Suprapubic skin (tissue), 4 donors: ENCODE data around the gene AP4M1. TPM values are rescaled to one million over a fixed set of nuclear protein-coding genes. Genes with fewer than 3 reads are reported as not detected.

Experiments used
- DNase-seq, 2 donors: peaks; one replicate each; pipeline ENCODE4 v3.0.0-alpha.2; 2019; ENCODE audit warnings: low spot score in 2 of 2
- H3K27ac ChIP-seq: fragments of 200-600 bp; sonication (generic); one replicate; pipeline ENCODE4 v1.5.1; 2019
- H3K27me3 ChIP-seq: fragments of 200-600 bp; sonication (generic); one replicate; pipeline ENCODE4 v1.5.1; 2019
- H3K36me3 ChIP-seq: fragments of 200-600 bp; sonication (generic); one replicate; pipeline ENCODE4 v1.5.1; 2019
- H3K4me1 ChIP-seq: fragments of 200-600 bp; sonication (generic); one replicate; pipeline ENCODE4 v1.5.1; 2019
- H3K4me3 ChIP-seq: fragments of 200-600 bp; sonication (generic); one replicate; pipeline ENCODE4 v1.5.1; 2019; ENCODE audit warnings: mild to moderate bottlenecking
- H3K9me3 ChIP-seq: fragments of 200-600 bp; sonication (generic); one replicate; pipeline ENCODE4 v1.5.1; 2019
- CTCF ChIP-seq, 2 donors: fragments of 200-600 bp in 1 of 2; fragments of 450-650 bp in 1 of 2; sonication (generic) in 1 of 2; IDR thresholded peaks; one replicate each; pipeline ENCODE4 v1.5.1; 2016 to 2019; ENCODE audit warnings: antibody characterized with exemption in 2 of 2, mild to moderate bottlenecking in 1 of 2, moderate library complexity in 1 of 2
- EP300 ChIP-seq: sonication (generic); formaldehyde crosslinking; IDR thresholded peaks from one replicate; pipeline ENCODE4 v1.6.1; 2017; ENCODE audit warnings: antibody characterized with exemption
- POLR2A ChIP-seq, 2 donors: fragments of 450-650 bp; IDR thresholded peaks; one replicate each; pipeline ENCODE4 v1.6.1; 2017; ENCODE audit warnings: antibody characterized with exemption in 2 of 2, mild to moderate bottlenecking in 2 of 2, moderate library complexity in 2 of 2
- POLR2AphosphoS5 ChIP-seq, 3 donors: sonication (generic); formaldehyde crosslinking; IDR thresholded peaks; one replicate each; pipeline ENCODE4 v1.6.1; 2017; ENCODE audit warnings: antibody characterized with exemption in 3 of 3
- WGBS: methylation state at CpG from one replicate; pipeline ENCODE4 v1.1.5; 2018; 5-methylcytosine and 5-hydroxymethylcytosine counted together
- total RNA-seq, 4 donors: library from RNA; depleted of rRNA; stranded (reverse); fragments of >200 nt; gene quantifications; one replicate each; pipeline ENCODE4 v1.1.0, GENCODE V29; 2016

Gene AP4M1
- total RNA-seq, result 10 to 100 TPM; 16.7 to 33.2 (median 31.8) TPM

- peak within 1 kb of the TSS; percentile 81 for H3K4me3 ChIP-seq
- under 1% methylated on average over 39 of the region's 80 CpGs for WGBS
- DNase-seq, result peak; percentile 100
- H3K27ac ChIP-seq, result peak within 1 kb of the TSS; percentile 92
- peaks cover 24% of the 10 kb centered on the region for H3K4me1 ChIP-seq
- H3K9me3 ChIP-seq, result no peaks in the 10 kb centered on the region
- TF ChIP-seq EP300, result no peak
- no peak for TF ChIP-seq CTCF (IDR thresholded peaks at IDR 0.05)
- TF ChIP-seq POLR2AphosphoS5 (IDR thresholded peaks at IDR 0.05), result peak in 2 of 3 donors; percentile 13 to 79
- no peaks in the 10 kb centered on the region for H3K27me3 ChIP-seq
- H3K36me3 ChIP-seq, result peaks cover 60% of the 10 kb centered on the region
Observed at GRCh38 chr7:100101016-100101862, at the start of gene AP4M1, which contains the start of gene MCM7. Gene AP4M1 (plus strand): TSS chr7:100101643. CDS start chr7:100101715, 72 bp downstream. Gene MCM7 (minus strand): TSS chr7:100101397. CDS start chr7:100101294, 103 bp downstream.

GRCh38 chr7:100053215-100053614 is 48.2 kb upstream of the AP4M1 start:
- Histone ChIP-seq H3K9me3 (no peaks in the 10 kb centered on the region), H3K27ac (no peak overlapping the region), H3K27me3 (no peaks in the 10 kb centered on the region), H3K36me3 (peaks cover 16% of the 10 kb centered on the region), H3K4me1 (peaks cover 19% of the 10 kb centered on the region), H3K4me3 (no peak overlapping the region)
- WGBS, result 31% methylated on average over 3 of the region's 3 CpGs
- TF ChIP-seq POLR2A (IDR thresholded peaks at IDR 0.05), result no peak
- peak in 1 of 2 donors; percentile 24 for TF ChIP-seq CTCF (IDR thresholded peaks at IDR 0.05)
- no peak for DNase-seq

GRCh38 chr7:100057006-100057405 is 44.4 kb upstream of the AP4M1 start:
- no peak for DNase-seq
- H3K27ac ChIP-seq, result no peak overlapping the region
- peaks cover 3% of the 10 kb centered on the region for H3K4me1 ChIP-seq
- WGBS, result 94% methylated on average over 10 of the region's 10 CpGs
- no peak overlapping the region for H3K4me3 ChIP-seq
- no peaks in the 10 kb centered on the region for H3K27me3 ChIP-seq
- H3K9me3 ChIP-seq, result no peaks in the 10 kb centered on the region
- TF ChIP-seq POLR2A (IDR thresholded peaks at IDR 0.05), result no peak
- no peak for TF ChIP-seq POLR2AphosphoS5 (IDR thresholded peaks at IDR 0.05)
- no peak for TF ChIP-seq EP300
- no peak for TF ChIP-seq CTCF (IDR thresholded peaks at IDR 0.05)
- H3K36me3 ChIP-seq, result peaks cover 48% of the 10 kb centered on the region

- H3K9me3 ChIP-seq, result no peaks in the 10 kb centered on the region
- no peak for DNase-seq
- no peak for TF ChIP-seq POLR2AphosphoS5 (IDR thresholded peaks at IDR 0.05)
- no peak for TF ChIP-seq CTCF (IDR thresholded peaks at IDR 0.05)
- no peak overlapping the region for H3K4me3 ChIP-seq
- no peaks in the 10 kb centered on the region for H3K27me3 ChIP-seq
- H3K4me1 ChIP-seq, result no peaks in the 10 kb centered on the region
- peaks cover 64% of the 10 kb centered on the region for H3K36me3 ChIP-seq
- H3K27ac ChIP-seq, result no peak overlapping the region
- WGBS, result 95% methylated on average over 5 of the region's 5 CpGs
Observed at GRCh38 chr7:100059251-100059739, 42.1 kb upstream of the AP4M1 start.

- DNase-seq, result no peak
- Histone ChIP-seq H3K27ac (no peak overlapping the region), H3K27me3 (no peaks in the 10 kb centered on the region), H3K9me3 (no peaks in the 10 kb centered on the region), H3K36me3 (peaks cover 69% of the 10 kb centered on the region), H3K4me1 (peaks cover 12% of the 10 kb centered on the region), H3K4me3 (no peak overlapping the region)
- WGBS, result 93% methylated on average over 11 of the region's 11 CpGs
- TF ChIP-seq POLR2A (IDR thresholded peaks at IDR 0.05), result no peak
- TF ChIP-seq EP300, result no peak
- TF ChIP-seq POLR2AphosphoS5 (IDR thresholded peaks at IDR 0.05), result no peak
- no peak for TF ChIP-seq CTCF (IDR thresholded peaks at IDR 0.05)
Observed at GRCh38 chr7:100061518-100062193, 39.8 kb upstream of the AP4M1 start.
